Suprapubic skin (tissue), 4 donors: ENCODE data around the gene FRY. TPM values are rescaled to one million over a fixed set of nuclear protein-coding genes. Genes with fewer than 3 reads are reported as not detected.

ENCODE experiments used
- DNase-seq, 2 donors: peaks; one replicate each; pipeline ENCODE4 v3.0.0-alpha.2; 2019; ENCODE audit warnings: low spot score in 2 of 2
- H3K27ac ChIP-seq: fragments of 200-600 bp; sonication (generic); one replicate; pipeline ENCODE4 v1.5.1; 2019
- H3K27me3 ChIP-seq: fragments of 200-600 bp; sonication (generic); one replicate; pipeline ENCODE4 v1.5.1; 2019
- H3K36me3 ChIP-seq: fragments of 200-600 bp; sonication (generic); one replicate; pipeline ENCODE4 v1.5.1; 2019
- H3K4me1 ChIP-seq: fragments of 200-600 bp; sonication (generic); one replicate; pipeline ENCODE4 v1.5.1; 2019
- H3K4me3 ChIP-seq: fragments of 200-600 bp; sonication (generic); one replicate; pipeline ENCODE4 v1.5.1; 2019; ENCODE audit warnings: mild to moderate bottlenecking
- H3K9me3 ChIP-seq: fragments of 200-600 bp; sonication (generic); one replicate; pipeline ENCODE4 v1.5.1; 2019
- CTCF ChIP-seq, 2 donors: fragments of 200-600 bp in 1 of 2; fragments of 450-650 bp in 1 of 2; sonication (generic) in 1 of 2; IDR thresholded peaks; one replicate each; pipeline ENCODE4 v1.5.1; 2016 to 2019; ENCODE audit warnings: antibody characterized with exemption in 2 of 2, mild to moderate bottlenecking in 1 of 2, moderate library complexity in 1 of 2
- EP300 ChIP-seq: sonication (generic); formaldehyde crosslinking; IDR thresholded peaks from one replicate; pipeline ENCODE4 v1.6.1; 2017; ENCODE audit warnings: antibody characterized with exemption
- POLR2A ChIP-seq, 2 donors: fragments of 450-650 bp; IDR thresholded peaks; one replicate each; pipeline ENCODE4 v1.6.1; 2017; ENCODE audit warnings: antibody characterized with exemption in 2 of 2, mild to moderate bottlenecking in 2 of 2, moderate library complexity in 2 of 2
- POLR2AphosphoS5 ChIP-seq, 3 donors: sonication (generic); formaldehyde crosslinking; IDR thresholded peaks; one replicate each; pipeline ENCODE4 v1.6.1; 2017; ENCODE audit warnings: antibody characterized with exemption in 3 of 3
- WGBS: methylation state at CpG from one replicate; pipeline ENCODE4 v1.1.5; 2018; 5-methylcytosine and 5-hydroxymethylcytosine counted together
- total RNA-seq, 4 donors: library from RNA; depleted of rRNA; stranded (reverse); fragments of >200 nt; gene quantifications; one replicate each; pipeline ENCODE4 v1.1.0, GENCODE V29; 2016

The FRY gene
- total RNA-seq, 4 donors from 2014 or later, result 22.5 to 39.6 (median 26.8) TPM

- Histone ChIP-seq H3K4me3 (no peak overlapping the region), H3K4me1 (no peaks in the 10 kb centered on the region), H3K27me3 (no peaks in the 10 kb centered on the region), H3K27ac (no peak overlapping the region), H3K9me3 (no peaks in the 10 kb centered on the region), H3K36me3 (no peaks in the 10 kb centered on the region)
- no peak for DNase-seq
- 77% methylated on average over 5 of the region's 5 CpGs for WGBS
- TF ChIP-seq POLR2A (IDR thresholded peaks at IDR 0.05) (no peak), CTCF (IDR thresholded peaks at IDR 0.05) (no peak)
Observed at GRCh38 chr13:32116210-32116609, 84.6 kb downstream of the FRY start.

GRCh38 chr13:32117001-32117400 lies 85.4 kb downstream of the FRY start:
- no peak for DNase-seq
- no peak overlapping the region for H3K4me3 ChIP-seq
- TF ChIP-seq EP300 (no peak), POLR2AphosphoS5 (IDR thresholded peaks at IDR 0.05) (no peak), CTCF (IDR thresholded peaks at IDR 0.05) (no peak), POLR2A (IDR thresholded peaks at IDR 0.05) (no peak)
- 89% methylated on average over 3 of the region's 3 CpGs for WGBS
- no peaks in the 10 kb centered on the region for H3K9me3 ChIP-seq
- no peaks in the 10 kb centered on the region for H3K27me3 ChIP-seq
- no peak overlapping the region for H3K27ac ChIP-seq
- H3K36me3 ChIP-seq, result no peaks in the 10 kb centered on the region
- no peaks in the 10 kb centered on the region for H3K4me1 ChIP-seq

GRCh38 chr13:32117701-32118100 lies 86.1 kb downstream of the FRY start:
- Histone ChIP-seq H3K4me3 (no peak overlapping the region), H3K9me3 (no peaks in the 10 kb centered on the region), H3K27ac (no peak overlapping the region), H3K27me3 (no peaks in the 10 kb centered on the region), H3K4me1 (no peaks in the 10 kb centered on the region), H3K36me3 (no peaks in the 10 kb centered on the region)
- no peak for DNase-seq
- TF ChIP-seq EP300 (no peak), CTCF (IDR thresholded peaks at IDR 0.05) (no peak), POLR2AphosphoS5 (IDR thresholded peaks at IDR 0.05) (no peak), POLR2A (IDR thresholded peaks at IDR 0.05) (no peak)
- 91% methylated on average over 6 of the region's 6 CpGs for WGBS

- Histone ChIP-seq H3K27ac (no peak overlapping the region), H3K9me3 (no peaks in the 10 kb centered on the region), H3K27me3 (no peaks in the 10 kb centered on the region), H3K4me1 (peaks cover 7% of the 10 kb centered on the region), H3K36me3 (no peaks in the 10 kb centered on the region), H3K4me3 (no peak overlapping the region)
- 51% methylated on average over 3 of the region's 3 CpGs for WGBS
- no peak for DNase-seq
- TF ChIP-seq EP300, result no peak
- TF ChIP-seq POLR2AphosphoS5 (IDR thresholded peaks at IDR 0.05), result no peak
- TF ChIP-seq CTCF (IDR thresholded peaks at IDR 0.05), result no peak
- no peak for TF ChIP-seq POLR2A (IDR thresholded peaks at IDR 0.05)
Observed at GRCh38 chr13:32121316-32121715, 89.7 kb downstream of the FRY start.

GRCh38 chr13:32124743-32125142 lies 93.2 kb downstream of the FRY start:
- H3K4me3 ChIP-seq, result no peak overlapping the region
- H3K27me3 ChIP-seq, result no peaks in the 10 kb centered on the region
- peak overlapping the region; percentile 43 for H3K27ac ChIP-seq
- DNase-seq, result no peak
- H3K36me3 ChIP-seq, result no peaks in the 10 kb centered on the region
- WGBS, result 86% methylated on average over 3 of the region's 3 CpGs
- H3K4me1 ChIP-seq, result peaks cover 7% of the 10 kb centered on the region
- H3K9me3 ChIP-seq, result no peaks in the 10 kb centered on the region
- TF ChIP-seq EP300 (no peak), CTCF (IDR thresholded peaks at IDR 0.05) (no peak), POLR2AphosphoS5 (IDR thresholded peaks at IDR 0.05) (no peak), POLR2A (IDR thresholded peaks at IDR 0.05) (no peak)
